ENCODE measurements around the gene NFXL1. TPM values are rescaled to one million over a fixed set of nuclear protein-coding genes. Genes with fewer than 3 reads are reported as not detected.

NFXL1 gene
- polyA plus RNA-seq, 2 of the 4 experiments (the other 2 are of a cell fraction), result 7.1 to 15.7 TPM

DNA sequence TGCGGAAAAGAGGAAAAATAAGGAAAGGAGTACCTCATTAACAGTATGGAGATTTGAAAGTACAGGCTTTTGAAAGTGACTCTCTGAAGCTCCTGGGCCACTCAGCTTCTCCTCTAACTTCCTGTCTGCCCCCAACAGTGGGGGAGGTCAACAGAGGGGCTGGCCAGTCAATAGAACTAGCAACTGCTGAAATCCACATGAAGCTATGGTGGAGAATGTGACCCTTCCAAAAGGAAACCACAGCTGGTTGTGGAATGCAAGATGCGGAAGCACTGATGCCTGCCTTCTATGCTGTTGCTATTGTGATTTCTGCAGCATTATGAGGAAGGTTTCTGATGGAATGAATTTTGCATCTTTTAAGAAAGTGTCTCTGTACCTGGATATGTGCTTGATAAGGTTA, 78.9 kb downstream of the NFXL1 start (continued):
- TF ChIP-seq MAFK (IDR thresholded peaks at IDR 0.05; ENCODE audit: partially characterized antibody) (no peak), POLR2A (IDR thresholded peaks at IDR 0.05; ENCODE audit: low read length) (no peak), CBX8 (IDR thresholded peaks at IDR 0.05) (no peak), KDM5A (IDR thresholded peaks at IDR 0.05) (no peak), SMC3 (IDR thresholded peaks at IDR 0.05) (no peak), PHF8 (IDR thresholded peaks at IDR 0.05; ENCODE audit: borderline replicate concordance, low read depth) (no peak)

GRCh38 chr4:47831026-47831679, 83.2 kb downstream of the NFXL1 start:
- WGBS (ENCODE audit: missing lambda C conversion rate), result 34% methylated on average over 5 of the region's 5 CpGs
- Histone ChIP-seq H3K27ac (no peak overlapping the region), H3K9me3 (peaks cover 3% of the 10 kb centered on the region; the same call in 1 of the 3 replicates), H3K4me3 (no peak overlapping the region), H3K4me2 (no peak overlapping the region), H3K4me1 (0 out of 3 replicates have a peak, but pooled peaks cover 3% of the 10 kb centered on the region)
- no peak for TF ChIP-seq JUNB (IDR thresholded peaks at IDR 0.05)
- peak; percentile 36 for TF ChIP-seq MAFK (IDR thresholded peaks at IDR 0.05; ENCODE audit: partially characterized antibody)
- TF ChIP-seq HOXB13 (CRISPR knock-in tag; IDR thresholded peaks at IDR 0.05; ENCODE audit: low read depth), result no peak
- no peak for TF ChIP-seq TFCP2L1 (CRISPR knock-in tag; IDR thresholded peaks at IDR 0.05)
- TF ChIP-seq HMGXB4 (CRISPR knock-in tag; IDR thresholded peaks at IDR 0.05; ENCODE audit: borderline replicate concordance), result no peak
- no peak for TF ChIP-seq CHD2 (IDR thresholded peaks at IDR 0.05; ENCODE audit: low read length, partially characterized antibody)
- no peak for TF ChIP-seq NFE2L2 (conservative IDR thresholded peaks at IDR 0.05; ENCODE audit: low read length)
- TF ChIP-seq MAZ (IDR thresholded peaks at IDR 0.05; ENCODE audit: borderline replicate concordance, low read depth, low read length), result no peak
- ChIA-PET CTCF (interaction anchor here (1.3 kb wide), 1 partner anchor 8 kb away, joined by 3 read pairs; no protein-coding TSS in a partner anchor), POLR2A (no interaction called here)
- FAIRE-seq (no peak), DNase-seq (ENCODE audit: low read depth in 1 of 2, low spot score in 1 of 2) (no peak), ATAC-seq (no peak)

GRCh38 chr4:47830265-47831025, 83.9 kb downstream of the NFXL1 start:
- H3K9me3 ChIP-seq, result peaks cover 3% of the 10 kb centered on the region; the same call in 1 of the 3 replicates
- TF ChIP-seq JUNB (IDR thresholded peaks at IDR 0.05) (no peak), MAFK (IDR thresholded peaks at IDR 0.05; ENCODE audit: partially characterized antibody) (no peak), RCOR1 (IDR thresholded peaks at IDR 0.05; ENCODE audit: low read depth, low read length) (no peak), MAX (IDR thresholded peaks at IDR 0.05) (no peak), CEBPB (IDR thresholded peaks at IDR 0.05) (no peak), EHMT2 (IDR thresholded peaks at IDR 0.05; ENCODE audit: low read depth) (no peak), BHLHE40 (IDR thresholded peaks at IDR 0.05; ENCODE audit: low read depth, low read length) (no peak), ZC3H11A (IDR thresholded peaks at IDR 0.05) (no peak), CTCF (IDR thresholded peaks at IDR 0.05) (no peak)
- TF ChIP-seq, protein P1, sequence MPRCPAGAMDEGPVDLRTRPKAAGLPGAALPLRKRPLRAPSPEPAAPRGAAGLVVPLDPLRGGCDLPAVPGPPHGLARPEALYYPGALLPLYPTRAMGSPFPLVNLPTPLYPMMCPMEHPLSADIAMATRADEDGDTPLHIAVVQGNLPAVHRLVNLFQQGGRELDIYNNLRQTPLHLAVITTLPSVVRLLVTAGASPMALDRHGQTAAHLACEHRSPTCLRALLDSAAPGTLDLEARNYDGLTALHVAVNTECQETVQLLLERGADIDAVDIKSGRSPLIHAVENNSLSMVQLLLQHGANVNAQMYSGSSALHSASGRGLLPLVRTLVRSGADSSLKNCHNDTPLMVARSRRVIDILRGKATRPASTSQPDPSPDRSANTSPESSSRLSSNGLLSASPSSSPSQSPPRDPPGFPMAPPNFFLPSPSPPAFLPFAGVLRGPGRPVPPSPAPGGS (IDR thresholded peaks at IDR 0.05), result no peak
- TF ChIP-seq, protein P2, sequence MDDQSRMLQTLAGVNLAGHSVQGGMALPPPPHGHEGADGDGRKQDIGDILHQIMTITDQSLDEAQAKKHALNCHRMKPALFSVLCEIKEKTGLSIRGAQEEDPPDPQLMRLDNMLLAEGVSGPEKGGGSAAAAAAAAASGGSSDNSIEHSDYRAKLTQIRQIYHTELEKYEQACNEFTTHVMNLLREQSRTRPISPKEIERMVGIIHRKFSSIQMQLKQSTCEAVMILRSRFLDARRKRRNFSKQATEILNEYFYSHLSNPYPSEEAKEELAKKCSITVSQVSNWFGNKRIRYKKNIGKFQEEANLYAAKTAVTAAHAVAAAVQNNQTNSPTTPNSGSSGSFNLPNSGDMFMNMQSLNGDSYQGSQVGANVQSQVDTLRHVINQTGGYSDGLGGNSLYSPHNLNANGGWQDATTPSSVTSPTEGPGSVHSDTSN (IDR thresholded peaks at IDR 0.05), result no peak
- no peak for FAIRE-seq
- H3K4me2 ChIP-seq, result no peak overlapping the region
- H3K4me1 ChIP-seq, result no peaks in the 10 kb centered on the region
- ATAC-seq, result no peak
- CTCF ChIA-PET, result interaction anchor here (1.0 to 1.8 kb wide), 3 partner anchors 9 to 125 kb away, joined by 3 to 8 read pairs (median 4); no protein-coding TSS in a partner anchor
- POLR2A ChIA-PET, result no interaction called here
- DNase-seq (ENCODE audit: low read depth in 1 of 2, low spot score in 1 of 2), result no peak
- no peak overlapping the region for H3K27ac ChIP-seq
- H3K4me3 ChIP-seq, result no peak overlapping the region
- 48% methylated on average over 3 of the region's 3 CpGs for WGBS (ENCODE audit: missing lambda C conversion rate)
